Astrocyte (in vitro differentiated cells and primary cell): Measurements from ENCODE around the gene SUPT16H. TPM values are rescaled to one million over a fixed set of nuclear protein-coding genes. Genes with fewer than 3 reads are reported as not detected.

Experiments
- DNase-seq: peaks from one replicate; pipeline ENCODE4 v3.0.0-alpha.2; 2010; ENCODE audit warnings: low read depth
- FAIRE-seq: peaks from 2 replicates; lab custom pipeline; 2011; peaks lifted over from hg19 to GRCh38; lab: Jason Lieb, UNC
- H2AFZ ChIP-seq: 2 replicates; pipeline ENCODE4 v1.6.0; 2012; ENCODE audit warnings: low read depth, low read length, inconsistent platforms
- H3K27ac ChIP-seq: 2 replicates; pipeline ENCODE4 v1.5.1; 2011; ENCODE audit warnings: low read depth, low read length, inconsistent platforms
- H3K27me3 ChIP-seq: 2 replicates; pipeline ENCODE4 v1.6.0; 2011; ENCODE audit warnings: low read length, inconsistent platforms; ENCODE audit not compliant: insufficient read depth
- H3K36me3 ChIP-seq: 2 replicates; pipeline ENCODE4 v1.5.1; 2011; ENCODE audit warnings: low read length, inconsistent platforms; ENCODE audit not compliant: insufficient read depth
- H3K4me1 ChIP-seq: 2 replicates; pipeline ENCODE4 v1.5.1; 2011; ENCODE audit warnings: low read length, inconsistent platforms; ENCODE audit not compliant: insufficient read depth
- H3K4me2 ChIP-seq: 2 replicates; pipeline ENCODE4 v1.6.0; 2012; ENCODE audit warnings: low read length, inconsistent platforms
- H3K4me3 ChIP-seq: 2 replicates; pipeline ENCODE4 v1.5.1; 2011; ENCODE audit warnings: low read depth, mild to moderate bottlenecking, low read length, inconsistent platforms; ENCODE audit not compliant: insufficient read depth
- H3K79me2 ChIP-seq: 2 replicates; pipeline ENCODE4 v1.6.0; 2012; ENCODE audit warnings: mild to moderate bottlenecking, low read length, inconsistent platforms; ENCODE audit not compliant: insufficient read depth
- H3K9ac ChIP-seq: 2 replicates; pipeline ENCODE4 v1.6.0; 2012; ENCODE audit warnings: mild to moderate bottlenecking, low read length, inconsistent platforms
- H3K9me3 ChIP-seq: 2 replicates; pipeline ENCODE4 v1.5.1; 2012; ENCODE audit warnings: low read depth, mild to moderate bottlenecking, low read length, inconsistent platforms; ENCODE audit not compliant: insufficient read depth
- H4K20me1 ChIP-seq: 2 replicates; pipeline ENCODE4 v1.6.0; 2012; ENCODE audit warnings: low read length, inconsistent platforms; ENCODE audit not compliant: insufficient read depth
- H3K27ac Mint-ChIP-seq: one replicate; pipeline ENCODE4 v1.8.0; 2021; ENCODE audit warnings: mild to moderate bottlenecking, mixed read lengths; ENCODE audit not compliant: unreplicated experiment
- H3K27me3 Mint-ChIP-seq: one replicate; pipeline ENCODE4 v1.8.0; 2021; ENCODE audit warnings: low read depth, mixed read lengths; ENCODE audit not compliant: unreplicated experiment
- H3K36me3 Mint-ChIP-seq: one replicate; pipeline ENCODE4 v1.8.0; 2021; ENCODE audit warnings: low read depth, mixed read lengths; ENCODE audit not compliant: unreplicated experiment
- H3K4me1 Mint-ChIP-seq: one replicate; pipeline ENCODE4 v1.8.0; 2021; ENCODE audit warnings: low read depth, mixed read lengths; ENCODE audit not compliant: unreplicated experiment
- H3K4me3 Mint-ChIP-seq: one replicate; pipeline ENCODE4 v1.8.0; 2021; ENCODE audit warnings: mild to moderate bottlenecking, moderate library complexity, mixed read lengths; ENCODE audit not compliant: unreplicated experiment
- H3K9me3 Mint-ChIP-seq: one replicate; pipeline ENCODE4 v1.8.0; 2021; ENCODE audit warnings: mild to moderate bottlenecking, mixed read lengths; ENCODE audit not compliant: unreplicated experiment
- CTCF ChIP-seq: IDR thresholded peaks from 2 replicates; pipeline ENCODE4 v1.5.1; 2011; ENCODE audit warnings: low read depth, mild to moderate bottlenecking, inconsistent platforms, low read length, moderate library complexity; ENCODE audit not compliant: insufficient read depth
- EZH2 ChIP-seq: IDR thresholded peaks from 2 replicates; pipeline ENCODE4 v1.6.1; 2012; ENCODE audit warnings: mild to moderate bottlenecking, low read length, inconsistent platforms; ENCODE audit not compliant: insufficient read depth
- total RNA-seq: library from RNA; stranded (reverse); gene quantifications from 2 replicates; pipeline ENCODE4 v1.2.1, GENCODE V29; 2021

Gene SUPT16H
- total RNA-seq, 1 donor from 2014 or later = 74.3 TPM

- peaks cover 2% of the 10 kb centered on the region for H3K27me3 Mint-ChIP-seq
Measured at GRCh38 chr14:21346532-21347135, 37.2 kb downstream of the SUPT16H start.

GRCh38 chr14:21343035-21343794 lies 40.6 kb downstream of the SUPT16H start:
- FAIRE-seq = no peak
- H3K4me2 ChIP-seq = no peak overlapping the region

More at GRCh38 chr14:21346532-21347135, 37.2 kb downstream of the SUPT16H start:
- Histone ChIP-seq H3K4me3 (no peak overlapping the region), H3K36me3 (peaks cover 11% of the 10 kb centered on the region), H3K4me2 (no peak overlapping the region), H3K79me2 (no peaks in the 10 kb centered on the region), H3K9ac (no peak overlapping the region), H2AFZ (no peak overlapping the region), H3K27ac (no peak overlapping the region), H4K20me1 (no peaks in the 10 kb centered on the region), H3K9me3 (no peaks in the 10 kb centered on the region), H3K27me3 (no peaks in the 10 kb centered on the region), H3K4me1 (no peaks in the 10 kb centered on the region)
- H3K36me3 Mint-ChIP-seq = peaks cover 3% of the 10 kb centered on the region
- peaks cover 3% of the 10 kb centered on the region for H3K4me1 Mint-ChIP-seq
- no peak overlapping the region for H3K27ac Mint-ChIP-seq
- DNase-seq (peak; percentile 25), FAIRE-seq (no peak)
- H3K4me3 Mint-ChIP-seq = no peak overlapping the region
- no peaks in the 10 kb centered on the region for H3K9me3 Mint-ChIP-seq
- TF ChIP-seq EZH2 (no peak), CTCF (no peak)

More at GRCh38 chr14:21343035-21343794, 40.6 kb downstream of the SUPT16H start:
- no peak overlapping the region for H3K4me3 ChIP-seq
- no peaks in the 10 kb centered on the region for H3K36me3 Mint-ChIP-seq
- H4K20me1 ChIP-seq = no peaks in the 10 kb centered on the region
- H3K27ac Mint-ChIP-seq = no peak overlapping the region
- no peak for TF ChIP-seq EZH2
- TF ChIP-seq CTCF = no peak
- H3K9me3 Mint-ChIP-seq = no peaks in the 10 kb centered on the region
- H3K27me3 Mint-ChIP-seq = peaks cover 7% of the 10 kb centered on the region
- DNase-seq = no peak
- no peaks in the 10 kb centered on the region for H3K36me3 ChIP-seq
- H3K27me3 ChIP-seq = no peaks in the 10 kb centered on the region
- H3K27ac ChIP-seq = no peak overlapping the region
- no peaks in the 10 kb centered on the region for H3K79me2 ChIP-seq
- no peaks in the 10 kb centered on the region for H3K9me3 ChIP-seq
- H3K4me1 ChIP-seq = no peaks in the 10 kb centered on the region
- H3K4me3 Mint-ChIP-seq = no peak overlapping the region
- peaks cover 1% of the 10 kb centered on the region for H3K4me1 Mint-ChIP-seq
- H3K9ac ChIP-seq = no peak overlapping the region
- no peak overlapping the region for H2AFZ ChIP-seq
